ENCODE measurements around the gene RYR2. TPM values are rescaled to one million over a fixed set of nuclear protein-coding genes. Genes with fewer than 3 reads are reported as not detected.
A peak's percentile ranks its signal among the peaks of the same experiment; 100 is the strongest.

Gene RYR2
- total RNA-seq, 1 experiment from 2014 or later = 0.27 TPM

GRCh38 chr1:237730826-237731350 lies 688.9 kb downstream of the RYR2 start:
- no peak for DNase-seq (ENCODE audit: low read depth)

DNA sequence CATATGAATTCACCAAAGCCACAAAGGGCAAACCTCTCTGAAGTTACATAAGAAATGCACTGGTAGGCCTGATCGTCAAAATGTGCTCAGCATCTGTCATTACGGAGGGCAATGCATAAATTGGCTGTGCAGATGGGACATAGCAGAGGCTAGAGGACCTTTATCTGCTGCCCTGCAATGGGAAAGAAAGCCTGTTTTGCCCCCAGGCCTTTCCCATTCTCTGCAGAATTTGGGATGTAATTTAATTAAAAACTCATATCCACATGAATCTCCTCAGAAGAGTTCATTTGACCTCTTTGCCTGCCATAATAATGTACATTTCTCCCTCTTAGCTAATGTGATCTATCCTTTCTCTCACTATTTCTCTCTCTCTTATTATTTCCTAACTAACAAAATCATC lies 690.7 kb downstream of the RYR2 start:
- no peak for DNase-seq (ENCODE audit: low read depth)

GRCh38 chr1:237736372-237737029 lies 694.5 kb downstream of the RYR2 start:
- peak; percentile 12 for DNase-seq (ENCODE audit: low read depth)

DNA sequence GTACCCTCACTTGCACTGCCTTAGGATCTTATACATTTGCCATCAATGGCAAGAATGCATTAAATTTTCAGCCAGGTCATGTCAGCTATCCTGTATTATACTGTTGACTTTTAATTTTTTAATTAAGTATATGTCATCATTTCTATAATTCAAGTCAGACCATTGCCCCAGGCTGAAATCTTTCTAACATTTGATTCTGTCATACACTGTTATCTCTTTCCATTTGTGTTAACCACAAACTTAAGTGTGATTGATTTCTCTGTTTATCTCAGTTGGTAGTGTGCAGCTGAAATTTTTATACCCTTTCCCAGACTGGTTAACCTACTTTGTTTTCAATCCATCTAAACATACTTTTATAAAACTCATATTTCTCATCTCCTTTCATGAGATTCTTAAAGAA lies 695.5 kb downstream of the RYR2 start:
- DNase-seq (ENCODE audit: low read depth) = no peak

- no peak for DNase-seq (ENCODE audit: low read depth)
Observed at GRCh38 chr1:237737938-237738610, 696.1 kb downstream of the RYR2 start.

- no peak for DNase-seq (ENCODE audit: low read depth)
Observed at GRCh38 chr1:237740846-237741245, 698.9 kb downstream of the RYR2 start.

DNA sequence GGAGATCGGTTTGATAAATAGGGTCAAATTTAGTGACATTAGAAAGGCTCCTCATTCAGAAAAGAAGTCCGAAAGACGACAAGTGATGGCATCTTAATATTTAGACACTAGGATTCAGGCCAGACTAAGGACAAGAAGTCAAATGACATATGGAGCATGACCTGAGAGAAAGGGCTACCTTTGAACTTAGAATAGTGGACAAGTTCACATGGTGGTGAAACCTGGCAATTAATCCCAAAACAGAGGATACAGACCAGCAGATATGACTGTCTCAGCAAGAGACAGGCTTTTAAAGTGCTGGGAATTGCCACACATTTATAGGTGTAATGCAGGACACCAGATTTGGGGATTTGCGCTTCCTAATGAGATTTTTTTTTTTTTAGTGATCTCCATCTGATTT lies 703.6 kb downstream of the RYR2 start:
- DNase-seq (ENCODE audit: low read depth) = no peak

- DNase-seq (ENCODE audit: low read depth) = no peak
Observed at GRCh38 chr1:237748171-237748960, 706.4 kb downstream of the RYR2 start.

GRCh38 chr1:237749122-237749521 lies 707.1 kb downstream of the RYR2 start:
- DNase-seq (ENCODE audit: low read depth) = no peak

DNA sequence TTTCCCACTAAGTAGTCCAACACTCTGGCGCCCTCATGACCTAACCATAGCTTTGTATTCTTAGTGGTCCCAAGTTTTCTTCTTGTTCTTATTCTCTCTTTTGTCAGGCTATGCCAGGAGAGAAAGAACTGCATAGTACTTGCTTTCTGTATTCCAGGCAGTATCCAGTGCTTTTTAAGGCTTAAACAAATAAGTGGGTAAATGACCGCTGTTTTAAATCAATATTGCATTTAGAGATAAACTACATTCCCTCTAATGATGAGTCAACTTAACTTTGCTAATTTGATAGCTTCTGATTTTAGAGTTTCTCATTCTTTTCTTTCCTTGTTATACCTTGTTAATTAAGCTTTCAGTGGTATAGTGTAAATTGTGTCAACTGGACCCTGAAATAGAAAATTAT lies 709.1 kb downstream of the RYR2 start:
- no peak for DNase-seq (ENCODE audit: low read depth)

DNA sequence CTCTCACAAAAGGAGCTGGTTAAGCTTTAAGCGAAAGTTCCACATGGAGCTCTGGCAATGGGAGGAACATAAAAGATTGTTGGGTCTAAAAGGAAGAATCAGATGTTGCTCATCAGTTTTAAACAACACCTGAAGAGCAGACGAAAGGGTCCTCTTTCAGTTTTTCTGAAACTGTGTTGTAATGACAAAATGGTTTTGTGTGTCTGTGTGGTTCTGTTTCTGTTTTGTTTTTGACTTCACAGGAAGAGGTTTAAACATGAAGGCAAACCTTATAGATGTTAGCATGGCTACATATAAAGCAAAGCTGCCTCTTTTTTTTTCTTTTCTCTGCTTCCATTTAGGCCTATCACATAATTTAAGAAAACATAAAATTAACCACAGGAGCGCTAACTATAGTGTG lies 712.6 kb downstream of the RYR2 start:
- no peak for DNase-seq (ENCODE audit: low read depth)

DNA sequence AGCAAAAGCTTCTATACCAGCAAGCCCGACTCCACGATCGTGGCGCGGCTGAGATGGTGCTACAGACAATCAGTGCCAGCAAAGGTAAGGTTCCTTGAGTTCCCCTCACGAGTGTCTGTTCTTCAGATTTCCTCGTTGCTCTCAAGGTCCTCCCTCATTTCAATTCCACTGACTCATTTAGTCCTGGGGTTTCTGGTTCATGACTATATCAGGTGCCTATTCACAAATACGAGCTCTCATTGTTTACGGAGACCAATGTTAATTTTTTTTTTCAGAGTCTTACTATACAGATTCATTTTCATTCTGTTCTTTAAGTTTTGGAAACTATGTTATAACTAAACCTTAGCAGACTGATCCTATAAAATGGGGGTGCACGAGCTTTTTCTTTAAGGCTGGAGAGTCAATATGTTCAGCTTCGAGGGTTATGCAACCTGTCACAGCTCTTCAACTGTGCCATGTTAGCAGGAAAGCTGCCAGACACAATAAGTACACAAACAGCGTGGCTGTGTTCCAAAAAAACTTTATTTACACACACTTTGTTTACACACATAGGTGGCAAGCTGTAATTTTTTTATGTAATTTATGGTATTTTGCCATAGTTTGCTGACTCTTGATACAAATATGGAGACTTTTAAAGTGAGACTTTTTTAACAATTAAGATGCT lies 714.5 kb downstream of the RYR2 start:
- DNase-seq (ENCODE audit: low read depth) = no peak

- peak; percentile 36 for DNase-seq (ENCODE audit: low read depth)
Observed at GRCh38 chr1:237759377-237759776, 717.4 kb downstream of the RYR2 start.

DNA sequence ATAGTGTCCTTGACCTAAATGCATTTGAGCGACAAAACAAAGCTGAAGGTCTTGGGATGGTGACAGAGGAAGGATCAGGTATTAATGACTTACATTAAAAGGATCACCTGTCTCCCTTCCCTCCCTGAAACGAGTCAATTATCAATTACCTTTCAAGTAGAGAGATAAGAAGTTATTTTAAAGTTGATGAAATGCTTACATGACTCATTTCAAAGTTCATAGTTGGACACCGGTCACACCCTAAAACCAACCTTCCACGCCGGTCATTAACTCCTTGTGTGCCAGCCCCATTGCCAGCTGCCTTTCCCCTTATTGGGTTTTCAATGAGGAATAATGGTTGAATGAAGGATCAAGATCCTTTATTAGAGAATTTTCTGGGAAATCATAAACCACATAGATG lies 719.0 kb downstream of the RYR2 start:
- no peak for DNase-seq (ENCODE audit: low read depth)

GRCh38 chr1:237763137-237763536 lies 721.2 kb downstream of the RYR2 start:
- DNase-seq (ENCODE audit: low read depth) = no peak

DNA sequence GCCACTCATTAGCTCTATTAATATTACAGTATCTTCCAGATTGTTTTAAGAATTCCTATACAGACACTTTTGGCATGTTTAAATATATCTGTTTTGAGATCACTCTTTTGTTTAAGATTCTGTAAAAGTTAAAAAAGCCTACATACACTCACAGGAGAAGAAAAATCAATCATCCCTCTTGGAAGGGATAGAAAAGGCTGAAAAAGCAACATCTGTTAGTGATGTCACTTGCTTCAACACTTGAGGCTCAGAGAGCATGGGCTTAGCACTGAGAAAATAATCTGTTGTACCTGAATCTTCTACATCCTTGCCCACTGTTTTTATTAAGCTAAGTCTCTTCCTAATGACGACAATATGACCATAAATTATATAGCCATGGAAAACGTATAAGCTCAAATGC lies 721.8 kb downstream of the RYR2 start:
- DNase-seq (ENCODE audit: low read depth) = no peak

- DNase-seq (ENCODE audit: low read depth) = no peak
Observed at GRCh38 chr1:237769916-237770315, 727.9 kb downstream of the RYR2 start.

GRCh38 chr1:237772009-237772408 lies 730.0 kb downstream of the RYR2 start:
- no peak for DNase-seq (ENCODE audit: low read depth)

DNA sequence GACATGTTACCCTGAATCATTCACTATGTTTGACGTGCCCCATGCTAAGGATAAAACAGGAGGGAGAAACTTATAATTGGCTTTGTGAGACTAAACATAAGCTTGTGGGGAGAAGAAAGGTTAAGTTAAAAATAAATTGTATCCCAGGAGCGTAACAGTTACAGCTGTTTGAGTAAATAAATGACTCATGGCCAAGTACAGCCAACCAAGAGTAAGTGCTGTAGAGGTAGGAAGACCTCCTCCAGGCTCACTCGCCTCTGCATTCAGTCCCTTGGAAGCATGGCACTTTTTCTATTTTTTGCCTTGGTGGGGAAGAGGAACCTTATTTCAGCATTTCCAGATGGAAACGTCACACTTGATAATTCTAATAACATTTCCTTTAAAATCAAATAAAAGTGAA lies 732.3 kb downstream of the RYR2 start:
- peak; percentile 1 for DNase-seq (ENCODE audit: low read depth)

DNA sequence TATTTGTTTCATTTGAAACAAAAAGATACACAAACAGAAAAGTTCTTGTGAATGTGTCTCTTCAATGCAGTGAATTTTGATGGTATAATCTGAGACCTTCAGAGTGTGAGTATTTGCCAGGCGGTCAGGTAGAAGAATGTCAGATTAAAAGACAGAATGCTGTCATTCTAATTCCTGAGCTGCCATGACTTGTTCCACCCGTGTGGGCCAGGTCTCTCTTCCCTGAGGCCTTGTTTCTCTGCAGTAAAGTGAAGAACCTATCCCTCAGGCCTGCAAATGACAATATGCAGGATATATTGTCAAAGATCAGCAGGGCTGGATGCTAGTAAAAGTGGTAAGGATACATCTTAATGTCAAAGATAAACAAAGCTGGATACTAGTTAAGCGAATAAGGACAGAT lies 737.4 kb downstream of the RYR2 start:
- no peak for DNase-seq (ENCODE audit: low read depth)

GRCh38 chr1:237786066-237786719 lies 744.2 kb downstream of the RYR2 start:
- DNase-seq (ENCODE audit: low read depth) = no peak

- DNase-seq (ENCODE audit: low read depth) = no peak
Observed at GRCh38 chr1:237788069-237788468, 746.1 kb downstream of the RYR2 start.

Measured in M059J (cell line).